Lower lobe of right lung (tissue), 2 donors: ENCODE measurements around the gene NECAB3. TPM values are rescaled to one million over a fixed set of nuclear protein-coding genes. Genes with fewer than 3 reads are reported as not detected.

ENCODE experiments used
- ATAC-seq, 2 donors: fragments of 200-7000 bp; cut with Tn5 transposase; one replicate each; pipeline ENCODE4 v1.9.1; 2020 to 2022; ENCODE audit warnings: mild to moderate bottlenecking in 2 of 2, moderate library complexity in 2 of 2
- DNase-seq: peaks from one replicate; pipeline ENCODE4 v3.0.0-alpha.2; 2020
- H3K27ac ChIP-seq: fragments of 200-600 bp; one replicate; pipeline ENCODE4 v1.8.0; 2022
- H3K27me3 ChIP-seq: fragments of 200-600 bp; one replicate; pipeline ENCODE4 v1.8.0; 2022; ENCODE audit warnings: low read depth
- H3K36me3 ChIP-seq: fragments of 200-600 bp; one replicate; pipeline ENCODE4 v1.8.0; 2022; ENCODE audit warnings: mild to moderate bottlenecking
- H3K4me1 ChIP-seq: fragments of 200-600 bp; one replicate; pipeline ENCODE4 v1.8.0; 2022
- H3K4me3 ChIP-seq: fragments of 200-600 bp; one replicate; pipeline ENCODE4 v1.8.0; 2022; ENCODE audit warnings: mild to moderate bottlenecking
- H3K9me3 ChIP-seq: fragments of 200-600 bp; one replicate; pipeline ENCODE4 v1.8.0; 2022
- intact Hi-C: fragments of 100-400 bp; cut with DNase I; formaldehyde crosslinking; loops from one replicate; pipeline ENCODE4 v1.11.0; 2022
- long read RNA-seq: library from polyadenylated mRNA; unstranded; transcript quantifications from one replicate; pipeline ENCODE4 v2.0.0, GENCODE V29; 2021
- total RNA-seq: library from RNA; stranded (reverse); fragmentation: NEBNext Ultra II Directional; extraction: Animal tissue kit (Norgen Biotek cat#: 25700); gene quantifications from one replicate; pipeline ENCODE4 v1.2.1, GENCODE V29; 2021
- TF ChIP-seq, protein P1 (sequence below): fragments of 200-600 bp; IDR thresholded peaks from one replicate; pipeline ENCODE4 v1.8.0; 2022; ENCODE audit warnings: antibody characterized with exemption, mild to moderate bottlenecking
- donor health status: DM: no; HTN: yes; CAD: no; lungs with severe emphysema.

The NECAB3 gene, protein sequence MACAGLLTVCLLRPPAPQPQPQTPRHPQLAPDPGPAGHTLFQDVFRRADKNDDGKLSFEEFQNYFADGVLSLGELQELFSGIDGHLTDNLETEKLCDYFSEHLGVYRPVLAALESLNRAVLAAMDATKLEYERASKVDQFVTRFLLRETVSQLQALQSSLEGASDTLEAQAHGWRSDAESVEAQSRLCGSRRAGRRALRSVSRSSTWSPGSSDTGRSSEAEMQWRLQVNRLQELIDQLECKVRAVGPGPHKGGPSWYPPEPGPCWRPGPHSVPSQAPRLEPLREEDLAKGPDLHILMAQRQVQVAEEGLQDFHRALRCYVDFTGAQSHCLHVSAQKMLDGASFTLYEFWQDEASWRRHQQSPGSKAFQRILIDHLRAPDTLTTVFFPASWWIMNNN
- total RNA-seq, result 60.3 TPM
- long read RNA-seq, transcript NECAB3-202 (13 exons, 1,942 nt), result major isoform, 10 of 28 reads
- long read RNA-seq, partial matches to known transcripts, result 4 of 28 reads
- long read RNA-seq, other reads (novel, unspliced or antisense), result 14 of 28 reads

DNA sequence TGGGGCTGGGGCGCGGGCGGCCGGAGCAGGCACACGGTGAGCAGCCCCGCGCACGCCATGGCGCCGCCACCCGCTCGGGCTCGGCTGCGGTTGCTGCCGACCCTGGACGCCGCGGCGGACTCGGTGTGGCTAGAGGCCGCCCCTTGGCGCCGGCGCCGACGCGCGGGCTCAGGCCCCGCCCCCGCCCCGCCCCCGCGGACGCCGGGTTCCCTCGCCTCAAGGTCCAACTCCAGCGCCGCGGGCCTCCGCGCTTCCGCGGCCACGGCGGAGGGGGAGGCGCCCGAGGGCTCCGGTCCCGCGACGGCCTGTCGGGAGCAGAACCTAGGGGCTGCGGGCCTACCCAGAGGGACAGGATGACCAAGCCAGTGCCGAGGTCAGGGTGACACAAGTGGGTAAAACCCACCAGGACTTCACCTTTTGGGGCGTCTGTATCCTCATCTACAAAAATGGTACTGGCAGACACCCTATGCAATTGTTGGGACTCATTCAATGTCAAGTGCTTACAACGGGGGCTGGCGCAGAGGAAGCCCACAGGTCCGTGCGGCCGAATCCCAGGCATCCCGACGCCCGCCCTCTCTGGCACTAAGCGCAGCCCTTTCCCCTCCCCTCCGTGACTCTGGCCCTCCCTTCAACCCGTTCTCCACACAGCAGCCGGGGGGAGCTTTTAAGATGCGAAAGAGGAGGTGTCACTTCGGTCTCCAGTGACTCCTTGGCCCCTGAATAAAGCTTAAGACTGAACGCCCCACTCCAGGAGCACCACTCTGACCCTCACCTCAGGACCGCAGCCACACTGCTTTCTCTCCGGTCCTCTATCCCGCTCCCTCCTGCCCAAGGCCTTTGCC lies at the start of gene NECAB3:
NECAB3 (minus strand) TSS at position 135 of the 842 bp plus-strand sequence; CDS start at position 59, 76 bp downstream.
- Histone ChIP-seq H3K4me1 (peaks cover 36% of the 10 kb centered on the region), H3K27ac (peak within 1 kb of the TSS; percentile 83), H3K9me3 (no peaks in the 10 kb centered on the region), H3K4me3 (peak within 1 kb of the TSS; percentile 67), H3K36me3 (peaks cover 6% of the 10 kb centered on the region), H3K27me3 (no peaks in the 10 kb centered on the region)
- peak; percentile 87 for DNase-seq
- peak; percentile 92 to 94 for ATAC-seq
- intact Hi-C loops, result no loop called here
- TF ChIP-seq, protein P1, sequence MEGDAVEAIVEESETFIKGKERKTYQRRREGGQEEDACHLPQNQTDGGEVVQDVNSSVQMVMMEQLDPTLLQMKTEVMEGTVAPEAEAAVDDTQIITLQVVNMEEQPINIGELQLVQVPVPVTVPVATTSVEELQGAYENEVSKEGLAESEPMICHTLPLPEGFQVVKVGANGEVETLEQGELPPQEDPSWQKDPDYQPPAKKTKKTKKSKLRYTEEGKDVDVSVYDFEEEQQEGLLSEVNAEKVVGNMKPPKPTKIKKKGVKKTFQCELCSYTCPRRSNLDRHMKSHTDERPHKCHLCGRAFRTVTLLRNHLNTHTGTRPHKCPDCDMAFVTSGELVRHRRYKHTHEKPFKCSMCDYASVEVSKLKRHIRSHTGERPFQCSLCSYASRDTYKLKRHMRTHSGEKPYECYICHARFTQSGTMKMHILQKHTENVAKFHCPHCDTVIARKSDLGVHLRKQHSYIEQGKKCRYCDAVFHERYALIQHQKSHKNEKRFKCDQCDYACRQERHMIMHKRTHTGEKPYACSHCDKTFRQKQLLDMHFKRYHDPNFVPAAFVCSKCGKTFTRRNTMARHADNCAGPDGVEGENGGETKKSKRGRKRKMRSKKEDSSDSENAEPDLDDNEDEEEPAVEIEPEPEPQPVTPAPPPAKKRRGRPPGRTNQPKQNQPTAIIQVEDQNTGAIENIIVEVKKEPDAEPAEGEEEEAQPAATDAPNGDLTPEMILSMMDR, result no peak

DNA sequence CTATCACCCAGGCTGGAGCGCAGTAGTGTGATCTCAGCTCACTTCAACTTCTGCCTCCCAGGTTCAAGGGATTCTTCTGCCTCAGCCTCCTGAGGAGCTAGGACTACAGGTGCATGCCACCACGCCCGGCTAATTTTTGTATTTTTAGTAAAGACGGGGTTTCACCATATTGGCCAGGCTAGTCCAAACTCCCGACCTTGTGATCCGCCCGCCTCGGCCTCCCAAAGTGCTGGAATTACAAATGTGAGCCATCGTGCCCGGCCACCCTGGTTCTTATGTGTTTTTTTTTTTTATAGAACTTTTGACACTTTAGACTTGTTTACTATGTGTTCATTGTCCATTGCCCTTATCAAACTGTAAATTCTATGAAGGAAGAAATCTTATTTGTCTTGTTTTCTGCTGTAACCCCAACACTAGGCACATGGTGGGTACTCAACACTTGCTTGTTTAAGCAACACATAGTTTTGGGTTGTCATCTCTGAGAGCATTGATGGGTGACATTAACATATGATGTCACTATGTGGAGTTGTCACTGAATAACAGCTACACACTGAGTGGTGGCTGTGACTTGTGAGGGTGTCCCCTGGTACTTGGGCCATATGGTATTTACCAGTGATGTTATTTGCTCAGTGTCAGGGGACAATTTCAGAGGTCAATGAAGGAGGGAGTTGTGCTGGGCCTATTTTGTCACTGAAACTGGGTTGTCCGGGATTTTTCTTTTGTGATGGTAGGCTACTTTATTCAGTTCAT lies 47.3 kb upstream of the NECAB3 start:
- ATAC-seq (no peak), DNase-seq (no peak)
- TF ChIP-seq, protein P1, result no peak
- intact Hi-C loops, result no loop called here
- no peak overlapping the region for H3K27ac ChIP-seq
- H3K4me3 ChIP-seq, result no peak overlapping the region
- H3K4me1 ChIP-seq, result peaks cover 21% of the 10 kb centered on the region
- H3K9me3 ChIP-seq, result no peaks in the 10 kb centered on the region
- no peaks in the 10 kb centered on the region for H3K36me3 ChIP-seq
- no peaks in the 10 kb centered on the region for H3K27me3 ChIP-seq

DNA sequence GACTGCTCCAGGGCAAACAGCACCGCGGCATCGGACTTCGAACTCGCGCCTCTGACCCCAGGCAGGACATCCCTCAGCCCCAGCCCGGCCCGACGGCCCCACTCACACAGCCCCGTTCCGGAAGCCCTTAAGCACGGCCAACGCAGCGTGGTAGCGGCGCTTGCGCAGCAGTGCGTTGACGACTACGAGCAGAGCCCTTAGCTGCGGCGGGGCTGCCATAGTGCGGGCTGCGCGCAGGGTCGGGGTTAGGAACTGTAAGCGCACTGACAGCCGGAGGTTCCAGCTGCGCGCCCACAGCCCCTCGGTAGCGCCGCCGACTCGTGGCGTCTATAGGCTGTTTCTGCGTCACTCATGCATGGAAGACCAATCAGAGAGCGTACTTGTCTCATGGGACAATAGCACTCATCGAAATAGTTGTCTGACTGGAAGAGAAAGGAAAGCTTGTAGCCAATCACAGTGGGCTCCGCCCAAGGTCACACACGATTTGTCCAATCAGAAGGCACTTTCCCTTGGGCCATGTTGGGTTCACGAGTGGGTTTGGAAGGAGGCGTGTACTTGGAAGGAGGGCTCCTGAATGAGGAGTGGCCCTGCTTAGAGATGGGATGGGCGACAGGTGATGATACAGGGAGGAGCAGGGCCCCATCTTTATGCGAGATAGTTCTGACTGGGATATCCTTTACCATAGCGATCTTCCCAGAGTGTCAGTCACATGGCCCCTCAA lies 45.9 kb upstream of the NECAB3 start, which contains the start of gene PXMP4:
PXMP4 (minus strand) TSS at position 322 of the 721 bp plus-strand sequence; CDS start at position 219, 103 bp downstream.
- intact Hi-C loops, result no loop called here
- Histone ChIP-seq H3K27me3 (no peaks in the 10 kb centered on the region), H3K27ac (peak within 1 kb of the TSS; percentile 84), H3K36me3 (peaks cover 2% of the 10 kb centered on the region), H3K4me3 (peak within 1 kb of the TSS; percentile 92), H3K9me3 (no peaks in the 10 kb centered on the region), H3K4me1 (peaks cover 21% of the 10 kb centered on the region)
- peak; percentile 91 for DNase-seq
- ATAC-seq, result peak; percentile 94 to 96
- TF ChIP-seq, protein P1, result no peak

DNA sequence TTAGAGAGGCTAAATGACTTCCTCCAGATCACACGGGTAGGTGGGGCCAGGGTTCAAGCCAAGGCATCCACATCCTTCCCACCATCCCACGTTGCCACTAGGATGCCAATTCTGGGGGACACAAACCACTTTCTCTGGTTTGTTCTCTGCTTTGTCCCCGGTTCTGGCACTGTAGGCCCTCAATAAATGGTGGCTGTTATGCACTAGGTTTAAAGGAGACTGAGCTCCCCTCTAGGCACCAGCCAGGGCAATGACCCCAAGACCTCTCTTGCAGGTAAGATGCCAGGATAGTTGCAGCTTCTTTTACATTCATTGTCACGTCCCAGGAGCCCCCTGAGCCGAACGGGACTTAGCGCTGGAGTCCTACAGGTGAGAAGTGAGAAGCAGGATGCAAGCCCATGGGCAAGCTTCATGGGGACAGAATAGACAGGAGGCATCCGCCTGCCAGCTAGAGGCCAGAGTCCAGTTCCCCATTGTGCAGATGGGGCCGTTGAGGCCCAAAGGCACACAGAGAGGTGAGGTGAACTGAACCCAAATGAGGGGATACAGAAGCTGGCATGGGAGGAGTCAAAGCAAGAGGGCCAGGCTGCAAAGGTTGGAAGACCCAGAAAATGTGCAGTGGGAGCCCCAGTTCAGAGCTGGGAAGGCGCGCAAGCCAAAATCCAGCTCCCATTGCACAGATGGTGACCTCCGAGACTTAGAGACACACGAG lies 45.2 kb upstream of the NECAB3 start:
- H3K27me3 ChIP-seq, result no peaks in the 10 kb centered on the region
- TF ChIP-seq, protein P1, result no peak
- intact Hi-C loops, result no loop called here
- no peaks in the 10 kb centered on the region for H3K9me3 ChIP-seq
- ATAC-seq (no peak), DNase-seq (no peak)
- H3K27ac ChIP-seq, result peak overlapping the region; percentile 84
- peaks cover 21% of the 10 kb centered on the region for H3K4me1 ChIP-seq
- H3K4me3 ChIP-seq, result peak overlapping the region; percentile 92
- peaks cover 9% of the 10 kb centered on the region for H3K36me3 ChIP-seq
